ENCODE results near the gene CLDN16.

The CLDN16 gene

GRCh38 chr3:190435618-190436017, 47.7 kb downstream of the CLDN16 start:
- DNase-seq (ENCODE audit: low spot score) = no peak
- TF ChIP-seq CTCF (IDR thresholded peaks at IDR 0.05; ENCODE audit: extremely low read depth, missing control alignments) = no peak

- DNase-seq (ENCODE audit: low spot score) = no peak
- no peak for TF ChIP-seq CTCF (IDR thresholded peaks at IDR 0.05; ENCODE audit: extremely low read depth, missing control alignments)
These were observed 48.4 kb downstream of the CLDN16 start for GRCh38 chr3:190436331-190436730.

GRCh38 chr3:190442240-190442639, 54.3 kb downstream of the CLDN16 start:
- TF ChIP-seq CTCF (IDR thresholded peaks at IDR 0.05; ENCODE audit: extremely low read depth, missing control alignments) = no peak
- DNase-seq (ENCODE audit: low spot score) = no peak

- no peak for DNase-seq (ENCODE audit: low spot score)
- TF ChIP-seq CTCF (IDR thresholded peaks at IDR 0.05; ENCODE audit: extremely low read depth, missing control alignments) = no peak
These were observed 55.3 kb downstream of the CLDN16 start for GRCh38 chr3:190443257-190443656.

GRCh38 chr3:190444006-190444405, 56.0 kb downstream of the CLDN16 start:
- DNase-seq (ENCODE audit: low spot score) = no peak
- TF ChIP-seq CTCF (IDR thresholded peaks at IDR 0.05; ENCODE audit: extremely low read depth, missing control alignments) = no peak

- no peak for TF ChIP-seq CTCF (IDR thresholded peaks at IDR 0.05; ENCODE audit: extremely low read depth, missing control alignments)
- DNase-seq (ENCODE audit: low spot score) = no peak
These were observed 56.7 kb downstream of the CLDN16 start for GRCh38 chr3:190444576-190445145.

GRCh38 chr3:190446573-190447279, 58.8 kb downstream of the CLDN16 start:
- no peak for TF ChIP-seq CTCF (IDR thresholded peaks at IDR 0.05; ENCODE audit: extremely low read depth, missing control alignments)
- DNase-seq (ENCODE audit: low spot score) = no peak
